Measurements from ENCODE around the gene ACVR2A.

ACVR2A gene

GRCh38 chr2:147855977-147856376, 11.1 kb downstream of the ACVR2A start:
- no peak for DNase-seq

GRCh38 chr2:147860009-147860408, 15.2 kb downstream of the ACVR2A start:
- no peak for DNase-seq

GRCh38 chr2:147862859-147863516, 18.2 kb downstream of the ACVR2A start:
- no peak for DNase-seq

GRCh38 chr2:147863835-147864234, 19.0 kb downstream of the ACVR2A start:
- no peak for DNase-seq

- no peak for DNase-seq
These were observed 20.7 kb downstream of the ACVR2A start for GRCh38 chr2:147865560-147865959.

- peak; percentile 37 to 56 for DNase-seq
These were observed 22.2 kb downstream of the ACVR2A start for GRCh38 chr2:147867050-147867449.

GRCh38 chr2:147869934-147870333, 25.1 kb downstream of the ACVR2A start:
- DNase-seq: no peak

GRCh38 chr2:147872967-147873366, 28.1 kb downstream of the ACVR2A start:
- DNase-seq: no peak

GRCh38 chr2:147873859-147874483, 29.1 kb downstream of the ACVR2A start:
- no peak for DNase-seq

- no peak for DNase-seq
These were observed 35.0 kb downstream of the ACVR2A start for GRCh38 chr2:147879846-147880245.

- no peak for DNase-seq
These were observed 37.8 kb downstream of the ACVR2A start for GRCh38 chr2:147882631-147883030.

- DNase-seq: no peak
These were observed 40.0 kb downstream of the ACVR2A start for GRCh38 chr2:147884830-147885229.

- DNase-seq: no peak
These were observed 41.3 kb downstream of the ACVR2A start for GRCh38 chr2:147886136-147886535.

- DNase-seq: peak; percentile 27 to 36
These were observed 43.9 kb downstream of the ACVR2A start for GRCh38 chr2:147888680-147889079.

- DNase-seq: no peak
These were observed 59.2 kb downstream of the ACVR2A start for GRCh38 chr2:147904051-147904450.

- no peak for DNase-seq
These were observed 64.3 kb downstream of the ACVR2A start for GRCh38 chr2:147909178-147909577.

- peak; percentile 52 to 87 for DNase-seq
These were observed 66.2 kb downstream of the ACVR2A start for GRCh38 chr2:147910990-147911473.

GRCh38 chr2:147913701-147914480, 69.1 kb downstream of the ACVR2A start:
- peak; percentile 42 to 47 for DNase-seq

- no peak for DNase-seq
These were observed 71.2 kb downstream of the ACVR2A start for GRCh38 chr2:147916067-147916466.

- DNase-seq: peak; percentile 34 to 44
These were observed 71.9 kb downstream of the ACVR2A start for GRCh38 chr2:147916723-147917122.

GRCh38 chr2:147917161-147917560, 72.3 kb downstream of the ACVR2A start:
- DNase-seq: no peak

- no peak for DNase-seq
These were observed 79.0 kb downstream of the ACVR2A start for GRCh38 chr2:147923846-147924245.

- DNase-seq: no peak
These were observed 79.8 kb downstream of the ACVR2A start for GRCh38 chr2:147924647-147925046.

GRCh38 chr2:147925886-147926285, 81.1 kb downstream of the ACVR2A start:
- no peak for DNase-seq

All from inflammatory macrophage treated with lipopolysaccharide for 1 hour (primary cell).